ENCODE measurements around the gene TP63.

TP63 gene

GRCh38 chr3:189803254-189803653 lies 172.1 kb downstream of the TP63 start:
- TF ChIP-seq GABPA (IDR thresholded peaks at IDR 0.05; ENCODE audit: low read depth) (no peak), REST (IDR thresholded peaks at IDR 0.05; ENCODE audit: insufficient replicate concordance, low read depth) (no peak), POLR2AphosphoS5 (IDR thresholded peaks at IDR 0.05; ENCODE audit: low read depth) (no peak), SPI1 (IDR thresholded peaks at IDR 0.05; ENCODE audit: borderline replicate concordance, low read depth) (no peak), CTCF (IDR thresholded peaks at IDR 0.05; ENCODE audit: insufficient read depth, low read length) (no peak)
- no peak for DNase-seq (ENCODE audit: low read depth in 1 of 2, low spot score in 1 of 2)
- no peak overlapping the region for H3K27ac ChIP-seq (replicated peaks)
- H3K27me3 ChIP-seq (ENCODE audit: insufficient read depth, poor library complexity, severe bottlenecking) = no peaks in the 10 kb centered on the region
- H3K4me3 ChIP-seq (replicated peaks; ENCODE audit: insufficient read depth, low read length) = no peak overlapping the region

GRCh38 chr3:189805375-189806067 lies 174.3 kb downstream of the TP63 start:
- H3K27me3 ChIP-seq (ENCODE audit: insufficient read depth, poor library complexity, severe bottlenecking) = no peaks in the 10 kb centered on the region
- DNase-seq (ENCODE audit: low read depth in 1 of 2, low spot score in 1 of 2) = no peak
- H3K27ac ChIP-seq (replicated peaks) = no peak overlapping the region
- TF ChIP-seq CTCF (IDR thresholded peaks at IDR 0.05; ENCODE audit: insufficient read depth, low read length) (no peak), REST (IDR thresholded peaks at IDR 0.05; ENCODE audit: insufficient replicate concordance, low read depth) (no peak), SPI1 (IDR thresholded peaks at IDR 0.05; ENCODE audit: borderline replicate concordance, low read depth) (no peak), POLR2AphosphoS5 (IDR thresholded peaks at IDR 0.05; ENCODE audit: low read depth) (no peak), GABPA (IDR thresholded peaks at IDR 0.05; ENCODE audit: low read depth) (no peak)
- H3K4me3 ChIP-seq (replicated peaks; ENCODE audit: insufficient read depth, low read length) = no peak overlapping the region

GRCh38 chr3:189806171-189806951 lies 175.2 kb downstream of the TP63 start:
- Histone ChIP-seq H3K27me3 (ENCODE audit: insufficient read depth, poor library complexity, severe bottlenecking) (no peaks in the 10 kb centered on the region), H3K4me3 (replicated peaks; ENCODE audit: insufficient read depth, low read length) (no peak overlapping the region), H3K27ac (replicated peaks) (no peak overlapping the region)
- TF ChIP-seq REST (IDR thresholded peaks at IDR 0.05; ENCODE audit: insufficient replicate concordance, low read depth) (no peak), CTCF (IDR thresholded peaks at IDR 0.05; ENCODE audit: insufficient read depth, low read length) (no peak), SPI1 (IDR thresholded peaks at IDR 0.05; ENCODE audit: borderline replicate concordance, low read depth) (no peak), GABPA (IDR thresholded peaks at IDR 0.05; ENCODE audit: low read depth) (no peak), POLR2AphosphoS5 (IDR thresholded peaks at IDR 0.05; ENCODE audit: low read depth) (no peak)
- DNase-seq (ENCODE audit: low read depth in 1 of 2, low spot score in 1 of 2) = no peak
